GM12892 (cell line): Measurements from ENCODE around the gene SPAG4.

Experiments
- DNase-seq: peaks from one replicate; pipeline ENCODE4 v3.0.0; 2011; ENCODE audit not compliant: insufficient read length
- FAIRE-seq: peaks from 2 replicates; lab custom pipeline; 2011; peaks lifted over from hg19 to GRCh38; lab: Jason Lieb, UNC
- POLR2A ChIP-seq: IDR thresholded peaks from 2 replicates; pipeline ENCODE4 v1.6.1; 2011; ENCODE audit warnings: low read depth, low read length, control low read depth
- POLR2AphosphoS5 ChIP-seq: IDR thresholded peaks from 2 replicates; pipeline ENCODE4 v1.6.1; 2011; ENCODE audit warnings: low read depth, low read length, control low read depth
- TAF1 ChIP-seq: IDR thresholded peaks from 2 replicates; pipeline ENCODE4 v1.6.1; 2011; ENCODE audit warnings: low read depth, mild to moderate bottlenecking, control low read depth, low read length, borderline replicate concordance

Gene SPAG4

GRCh38 chr20:35616465-35617396, 1.1 kb downstream of the SPAG4 start:
- DNase-seq (peak; percentile 88), FAIRE-seq (peak; percentile 62)
- no peak for TF ChIP-seq POLR2AphosphoS5
- no peak for TF ChIP-seq POLR2A
- TF ChIP-seq TAF1, result no peak

- FAIRE-seq (peak; percentile 54), DNase-seq (no peak)
- TF ChIP-seq POLR2A (no peak), POLR2AphosphoS5 (no peak), TAF1 (no peak)
These were observed 2.0 kb downstream of the SPAG4 start for GRCh38 chr20:35617397-35618262.

GRCh38 chr20:35618263-35619131, 2.9 kb downstream of the SPAG4 start:
- DNase-seq, result no peak
- FAIRE-seq, result no peak
- TF ChIP-seq POLR2A, result no peak
- no peak for TF ChIP-seq POLR2AphosphoS5
- TF ChIP-seq TAF1, result no peak

GRCh38 chr20:35619196-35620095, 3.8 kb downstream of the SPAG4 start:
- DNase-seq, result peak; percentile 72
- peak; percentile 85 for FAIRE-seq
- no peak for TF ChIP-seq POLR2AphosphoS5
- TF ChIP-seq POLR2A, result no peak
- no peak for TF ChIP-seq TAF1

- no peak for FAIRE-seq
- DNase-seq, result no peak
- TF ChIP-seq POLR2AphosphoS5, result no peak
- TF ChIP-seq TAF1, result no peak
- TF ChIP-seq POLR2A, result no peak
These were observed 5.4 kb downstream of the SPAG4 start for GRCh38 chr20:35620818-35621559.

GRCh38 chr20:35621560-35621946, 5.9 kb downstream of the SPAG4 start:
- FAIRE-seq (no peak), DNase-seq (no peak)
- TF ChIP-seq TAF1 (no peak), POLR2A (no peak), POLR2AphosphoS5 (no peak)

GRCh38 chr20:35625584-35626385, 10.2 kb downstream of the SPAG4 start:
- DNase-seq (no peak), FAIRE-seq (no peak)
- TF ChIP-seq TAF1 (no peak), POLR2A (no peak), POLR2AphosphoS5 (no peak)

- TF ChIP-seq POLR2AphosphoS5 (no peak), POLR2A (no peak)
- no peak for DNase-seq
- FAIRE-seq, result no peak
These were observed 10.9 kb downstream of the SPAG4 start for GRCh38 chr20:35626386-35627001.
